HL-60 (cell line): ENCODE data around the gene DBNDD1.

Experiments used
- GABPA ChIP-seq: IDR thresholded peaks from 2 replicates; pipeline ENCODE4 v1.6.1; 2012; ENCODE audit warnings: low read depth
- POLR2AphosphoS5 ChIP-seq: IDR thresholded peaks from 2 replicates; pipeline ENCODE4 v1.6.1; 2012; ENCODE audit warnings: low read depth
- TF ChIP-seq, protein P1 (sequence below): IDR thresholded peaks from one replicate; pipeline ENCODE4 v1.5.1; 2011; ENCODE audit warnings: low read length, control low read depth, inconsistent platforms; ENCODE audit not compliant: insufficient read depth
- TF ChIP-seq, protein P2 (sequence below): IDR thresholded peaks from 2 replicates; pipeline ENCODE4 v1.6.1; 2012; ENCODE audit warnings: low read depth; ENCODE audit not compliant: insufficient replicate concordance

DNA sequence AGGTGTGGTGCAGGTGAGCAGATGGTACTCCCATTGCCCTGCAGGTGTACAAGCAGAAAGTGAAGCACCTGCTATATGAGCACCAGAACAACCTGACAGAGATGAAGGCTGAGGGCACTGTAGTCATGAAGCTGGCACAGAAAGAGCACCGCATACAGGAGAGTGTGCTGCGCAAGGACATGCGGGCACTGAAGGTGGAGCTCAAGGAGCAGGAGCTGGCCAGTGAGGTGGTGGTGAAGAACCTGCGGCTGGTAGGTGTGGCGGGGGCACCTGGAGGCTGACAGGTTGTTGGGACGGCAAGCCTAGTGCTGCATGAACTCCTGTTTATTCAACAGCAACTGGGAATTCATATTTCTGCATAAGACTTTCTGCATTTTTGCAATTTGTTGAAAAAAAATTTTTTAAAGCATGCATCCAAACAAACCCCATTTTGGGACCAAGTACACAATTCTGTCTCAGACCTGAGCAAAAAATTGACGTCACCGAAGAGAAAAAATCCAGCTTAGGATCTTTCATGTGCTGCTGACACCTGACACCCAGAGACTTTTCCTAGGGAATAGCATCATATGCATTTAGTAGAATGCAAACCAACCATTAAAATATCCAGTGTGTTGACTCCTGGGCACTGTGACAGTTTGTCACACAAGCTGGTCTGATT lies 13.5 kb upstream of the DBNDD1 start:
- TF ChIP-seq, protein P1, sequence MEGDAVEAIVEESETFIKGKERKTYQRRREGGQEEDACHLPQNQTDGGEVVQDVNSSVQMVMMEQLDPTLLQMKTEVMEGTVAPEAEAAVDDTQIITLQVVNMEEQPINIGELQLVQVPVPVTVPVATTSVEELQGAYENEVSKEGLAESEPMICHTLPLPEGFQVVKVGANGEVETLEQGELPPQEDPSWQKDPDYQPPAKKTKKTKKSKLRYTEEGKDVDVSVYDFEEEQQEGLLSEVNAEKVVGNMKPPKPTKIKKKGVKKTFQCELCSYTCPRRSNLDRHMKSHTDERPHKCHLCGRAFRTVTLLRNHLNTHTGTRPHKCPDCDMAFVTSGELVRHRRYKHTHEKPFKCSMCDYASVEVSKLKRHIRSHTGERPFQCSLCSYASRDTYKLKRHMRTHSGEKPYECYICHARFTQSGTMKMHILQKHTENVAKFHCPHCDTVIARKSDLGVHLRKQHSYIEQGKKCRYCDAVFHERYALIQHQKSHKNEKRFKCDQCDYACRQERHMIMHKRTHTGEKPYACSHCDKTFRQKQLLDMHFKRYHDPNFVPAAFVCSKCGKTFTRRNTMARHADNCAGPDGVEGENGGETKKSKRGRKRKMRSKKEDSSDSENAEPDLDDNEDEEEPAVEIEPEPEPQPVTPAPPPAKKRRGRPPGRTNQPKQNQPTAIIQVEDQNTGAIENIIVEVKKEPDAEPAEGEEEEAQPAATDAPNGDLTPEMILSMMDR: no peak
- TF ChIP-seq POLR2AphosphoS5 (no peak), GABPA (no peak)
- TF ChIP-seq, protein P2, sequence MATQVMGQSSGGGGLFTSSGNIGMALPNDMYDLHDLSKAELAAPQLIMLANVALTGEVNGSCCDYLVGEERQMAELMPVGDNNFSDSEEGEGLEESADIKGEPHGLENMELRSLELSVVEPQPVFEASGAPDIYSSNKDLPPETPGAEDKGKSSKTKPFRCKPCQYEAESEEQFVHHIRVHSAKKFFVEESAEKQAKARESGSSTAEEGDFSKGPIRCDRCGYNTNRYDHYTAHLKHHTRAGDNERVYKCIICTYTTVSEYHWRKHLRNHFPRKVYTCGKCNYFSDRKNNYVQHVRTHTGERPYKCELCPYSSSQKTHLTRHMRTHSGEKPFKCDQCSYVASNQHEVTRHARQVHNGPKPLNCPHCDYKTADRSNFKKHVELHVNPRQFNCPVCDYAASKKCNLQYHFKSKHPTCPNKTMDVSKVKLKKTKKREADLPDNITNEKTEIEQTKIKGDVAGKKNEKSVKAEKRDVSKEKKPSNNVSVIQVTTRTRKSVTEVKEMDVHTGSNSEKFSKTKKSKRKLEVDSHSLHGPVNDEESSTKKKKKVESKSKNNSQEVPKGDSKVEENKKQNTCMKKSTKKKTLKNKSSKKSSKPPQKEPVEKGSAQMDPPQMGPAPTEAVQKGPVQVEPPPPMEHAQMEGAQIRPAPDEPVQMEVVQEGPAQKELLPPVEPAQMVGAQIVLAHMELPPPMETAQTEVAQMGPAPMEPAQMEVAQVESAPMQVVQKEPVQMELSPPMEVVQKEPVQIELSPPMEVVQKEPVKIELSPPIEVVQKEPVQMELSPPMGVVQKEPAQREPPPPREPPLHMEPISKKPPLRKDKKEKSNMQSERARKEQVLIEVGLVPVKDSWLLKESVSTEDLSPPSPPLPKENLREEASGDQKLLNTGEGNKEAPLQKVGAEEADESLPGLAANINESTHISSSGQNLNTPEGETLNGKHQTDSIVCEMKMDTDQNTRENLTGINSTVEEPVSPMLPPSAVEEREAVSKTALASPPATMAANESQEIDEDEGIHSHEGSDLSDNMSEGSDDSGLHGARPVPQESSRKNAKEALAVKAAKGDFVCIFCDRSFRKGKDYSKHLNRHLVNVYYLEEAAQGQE: no peak
